ELF-1 (cell line): ENCODE data around the gene KDELR3.
"Not testable (repeated sequence)": the region's sequence is repeated elsewhere in the genome, so short reads cannot be mapped to it uniquely, and the experiment has no call there.

Source experiments
- DNase-seq: peaks from one replicate; pipeline ENCODE4 v3.0.0-alpha.2; 2016; ENCODE audit warnings: low read depth, low spot score

KDELR3 gene

DNA sequence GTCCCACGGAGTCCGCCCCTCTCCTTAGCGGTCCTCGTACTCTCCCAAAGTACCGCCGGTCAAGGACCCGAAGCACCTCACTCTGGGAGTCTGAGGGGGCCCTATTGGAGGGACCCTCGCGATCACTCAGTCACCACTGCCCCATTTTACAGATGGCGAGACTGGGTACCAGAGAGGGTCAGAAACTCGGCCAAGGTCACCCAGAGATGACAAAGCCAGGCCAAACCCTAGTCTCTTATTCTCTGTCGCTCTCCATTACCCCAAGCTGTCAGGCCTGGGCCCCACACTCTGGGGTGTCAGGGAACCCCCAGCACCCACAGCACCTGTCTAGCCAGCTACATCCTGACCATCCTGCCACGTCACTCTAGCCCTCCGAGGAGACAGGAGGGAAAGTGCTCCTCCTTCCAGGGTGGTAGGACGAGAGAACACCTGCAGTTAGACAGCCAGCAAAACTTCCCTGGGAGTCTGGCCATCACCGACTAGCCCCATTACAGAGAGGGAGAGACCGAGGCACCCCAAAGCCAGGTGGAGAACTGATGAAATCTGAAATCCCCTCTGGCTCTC, 11.5 kb upstream of the KDELR3 start:
- DNase-seq, result no peak

- no peak for DNase-seq
Measured at GRCh38 chr22:38456841-38457699, 10.8 kb upstream of the KDELR3 start.

- DNase-seq, result no peak
Measured at GRCh38 chr22:38460426-38460840, 7.5 kb upstream of the KDELR3 start.

- no peak for DNase-seq
Measured at GRCh38 chr22:38461057-38461413, 6.9 kb upstream of the KDELR3 start.

DNA sequence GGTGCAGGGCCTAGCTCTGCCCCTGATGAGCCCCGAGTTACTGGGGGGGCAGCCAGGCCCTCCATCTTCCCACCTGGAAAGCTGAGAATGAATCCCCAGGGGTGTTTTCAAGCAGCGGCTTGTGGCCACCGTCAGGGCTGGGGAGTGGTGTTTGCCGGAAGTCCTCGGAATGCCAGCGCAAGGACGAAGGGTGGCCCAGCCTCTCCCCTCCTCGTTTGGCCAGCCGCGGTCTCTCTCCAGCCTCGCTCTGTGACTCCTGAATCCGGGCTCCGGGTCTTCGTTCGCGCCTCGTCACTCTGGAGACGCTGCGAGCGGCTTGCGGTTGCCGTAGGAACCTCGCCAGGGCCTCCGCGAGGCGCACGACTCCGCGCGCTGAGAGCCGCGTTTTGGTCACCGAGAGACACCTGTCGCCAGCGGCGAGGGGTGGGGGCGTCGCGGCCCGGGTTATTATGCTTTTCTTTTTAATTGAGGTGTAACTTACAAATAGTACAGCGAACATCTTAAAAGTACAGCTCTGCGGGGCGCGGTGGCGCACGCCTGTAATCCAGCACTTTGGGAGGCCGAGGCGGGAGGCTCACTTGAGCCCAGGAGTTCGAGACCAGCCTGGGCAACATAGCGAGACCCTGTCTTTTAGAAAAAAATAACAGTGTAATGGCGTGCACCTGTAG, 6.3 kb upstream of the KDELR3 start:
- DNase-seq, result peak; percentile 95

GRCh38 chr22:38462960-38463784, 4.7 kb upstream of the KDELR3 start:
- peak; percentile 82 for DNase-seq

DNA sequence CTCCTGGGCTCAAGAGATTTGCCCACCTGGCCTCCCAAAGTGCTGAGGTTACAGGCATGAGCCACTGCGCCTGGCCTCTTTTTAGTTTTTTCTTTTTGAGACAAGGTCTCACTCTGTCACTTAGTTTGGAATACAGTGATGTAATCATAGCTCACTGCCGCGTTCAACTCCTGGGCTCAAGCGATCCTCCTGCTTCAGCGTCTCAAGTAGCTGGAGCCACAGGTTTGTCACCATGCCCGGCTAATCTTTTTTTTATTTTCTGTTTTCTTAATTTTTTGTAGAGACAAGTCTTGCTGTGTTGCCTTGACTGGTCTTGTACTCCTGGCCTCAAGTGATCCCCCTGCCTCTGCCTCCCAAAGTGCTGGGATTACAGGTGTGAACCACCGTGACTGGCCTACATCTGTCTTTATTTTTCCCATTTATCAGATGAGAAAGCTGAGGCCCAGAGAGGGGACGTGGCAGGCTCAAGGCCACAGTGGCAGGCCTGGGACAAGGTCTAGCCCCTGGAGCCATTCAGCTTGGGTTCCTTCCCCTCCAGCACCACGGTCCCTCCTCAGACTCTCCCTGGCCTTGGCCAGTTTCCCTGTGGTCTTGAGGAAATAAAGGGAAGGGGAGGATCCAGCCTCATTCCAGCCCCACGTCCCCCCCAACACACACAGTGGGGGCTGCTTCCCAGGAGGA, 2.8 kb upstream of the KDELR3 start:
- no peak for DNase-seq

DNA sequence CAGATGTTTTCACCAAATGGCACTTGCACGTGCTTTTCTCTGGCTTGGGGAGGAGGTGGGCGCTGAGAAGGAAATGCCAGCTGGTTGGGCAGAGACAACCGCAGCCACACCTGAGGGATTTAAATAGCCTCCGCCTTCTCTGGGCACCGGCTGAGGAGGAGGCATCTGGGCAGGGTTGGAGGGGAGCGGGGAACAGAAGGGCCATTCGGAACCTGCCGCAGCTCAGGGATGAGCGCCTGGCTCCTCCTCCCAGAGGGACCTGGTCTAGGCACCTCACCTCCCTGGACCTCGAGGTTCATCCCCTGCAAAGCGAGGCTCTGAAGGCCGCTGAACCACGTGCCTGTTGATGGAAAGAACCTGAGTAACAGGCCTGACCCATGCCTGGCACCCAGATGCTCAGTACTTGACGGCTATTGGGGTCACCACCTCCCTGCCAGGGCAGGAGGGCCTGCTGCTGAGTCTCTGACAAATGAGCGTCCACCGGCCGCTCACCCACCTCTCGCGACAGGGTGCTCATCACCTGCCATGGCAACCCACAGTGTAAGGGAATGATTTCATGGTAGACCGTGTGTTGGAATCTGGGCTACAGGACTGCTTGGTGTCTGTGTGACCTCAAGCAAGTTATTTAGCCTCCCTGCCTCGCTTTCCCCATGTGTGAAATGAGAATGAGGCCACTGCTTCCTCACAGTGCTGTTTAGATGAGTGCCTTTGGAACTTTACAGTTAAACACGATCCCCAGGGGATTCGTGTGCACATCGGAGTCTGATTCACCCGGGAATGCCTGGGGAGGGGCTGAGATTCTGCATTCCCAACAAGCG, 2.0 kb upstream of the KDELR3 start:
- DNase-seq, result no peak

DNA sequence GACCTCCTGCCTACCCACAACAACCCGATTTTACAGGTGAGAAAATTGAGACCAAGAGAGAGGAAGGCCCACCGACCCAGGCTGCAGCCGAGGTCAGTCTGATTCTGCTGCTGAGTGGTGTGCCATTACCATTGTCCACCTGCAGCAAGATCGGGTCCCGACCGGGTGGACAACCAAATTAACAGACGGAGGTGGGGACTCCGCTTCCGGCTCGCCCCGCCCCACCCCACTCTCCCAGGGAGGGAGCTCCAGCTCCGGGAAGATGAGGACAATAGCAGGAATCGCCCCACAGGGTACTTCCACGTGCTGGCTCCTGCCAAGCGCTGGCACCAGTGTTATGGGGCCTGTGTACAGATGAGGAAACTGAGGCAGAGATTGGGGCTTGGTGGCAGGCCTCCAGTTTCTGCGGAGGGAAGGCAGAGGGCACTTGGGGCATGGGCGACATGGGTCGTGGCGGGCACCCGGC, 425 bp upstream of the KDELR3 start:
- DNase-seq, result peak; percentile 32

DNA sequence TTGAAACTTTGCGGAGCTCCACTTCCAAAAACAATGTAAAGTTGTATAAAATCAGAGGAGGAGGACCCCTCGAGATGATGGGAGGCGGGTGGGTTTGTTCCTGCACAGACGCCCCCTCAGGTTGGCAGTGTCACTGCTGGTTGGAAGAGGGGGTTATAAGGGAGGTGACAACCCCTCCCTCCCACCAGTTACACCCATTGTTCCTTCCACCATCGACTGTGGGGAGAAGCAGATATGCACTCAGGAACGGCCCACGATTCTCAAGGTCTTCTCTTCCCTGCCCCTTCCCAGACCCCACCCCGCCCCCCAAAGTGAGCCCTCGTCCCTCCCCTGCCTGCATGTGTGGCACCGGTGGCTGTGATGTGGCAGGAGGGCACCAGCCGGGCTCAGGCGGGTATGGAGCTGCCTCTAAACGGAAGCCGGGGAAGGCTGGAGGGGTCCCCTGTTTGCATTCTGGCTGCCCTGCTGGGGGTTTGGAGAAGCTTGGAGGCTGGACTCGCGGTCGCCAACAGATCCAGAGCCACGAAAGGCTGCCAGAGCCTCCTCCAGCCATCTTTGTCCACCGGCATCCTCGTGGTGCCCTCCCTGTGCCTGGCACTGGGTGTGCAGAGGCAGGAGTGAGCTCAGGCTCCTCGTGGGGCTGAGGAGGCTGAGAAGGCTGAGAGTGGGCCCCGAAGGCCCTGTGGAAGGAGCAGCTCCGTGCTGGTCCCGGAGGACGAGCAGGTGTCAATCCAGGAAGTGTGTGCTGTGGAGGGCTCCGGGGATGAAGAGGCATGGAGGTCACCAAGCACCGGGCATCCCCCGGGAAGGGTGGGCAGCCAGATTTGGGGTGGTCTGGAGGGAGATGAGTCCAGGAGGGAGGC, 778 bp downstream of the KDELR3 start:
- DNase-seq, result no peak

DNA sequence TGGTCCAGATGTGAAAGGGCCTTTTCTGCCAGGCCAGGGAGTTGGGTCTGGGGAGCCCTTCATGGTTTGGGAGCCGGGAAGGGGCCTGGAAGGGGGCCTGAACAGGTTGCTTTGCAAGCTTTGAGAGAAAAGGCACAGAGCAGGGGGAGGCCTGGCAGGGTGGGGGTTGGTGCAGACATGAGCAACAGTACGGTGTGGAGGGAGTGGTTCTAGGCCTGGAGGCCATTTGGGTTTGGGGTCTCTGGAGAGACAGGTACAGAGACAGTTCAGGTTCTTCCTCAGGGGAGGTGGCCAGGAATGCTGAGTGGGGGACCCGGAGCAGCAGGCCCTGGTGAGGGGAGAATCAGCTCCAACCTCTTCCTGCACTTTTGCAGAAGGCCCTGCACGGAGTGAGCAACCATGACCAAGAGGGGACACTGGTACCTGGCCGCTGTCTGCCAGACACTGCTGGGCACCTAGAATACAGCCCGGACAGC, 1.4 kb downstream of the KDELR3 start:
- DNase-seq, result no peak

GRCh38 chr22:38470179-38470578, 2.3 kb downstream of the KDELR3 start:
- DNase-seq, result not testable (repeated sequence)

- no peak for DNase-seq
Measured at GRCh38 chr22:38471237-38471636, 3.3 kb downstream of the KDELR3 start.

DNA sequence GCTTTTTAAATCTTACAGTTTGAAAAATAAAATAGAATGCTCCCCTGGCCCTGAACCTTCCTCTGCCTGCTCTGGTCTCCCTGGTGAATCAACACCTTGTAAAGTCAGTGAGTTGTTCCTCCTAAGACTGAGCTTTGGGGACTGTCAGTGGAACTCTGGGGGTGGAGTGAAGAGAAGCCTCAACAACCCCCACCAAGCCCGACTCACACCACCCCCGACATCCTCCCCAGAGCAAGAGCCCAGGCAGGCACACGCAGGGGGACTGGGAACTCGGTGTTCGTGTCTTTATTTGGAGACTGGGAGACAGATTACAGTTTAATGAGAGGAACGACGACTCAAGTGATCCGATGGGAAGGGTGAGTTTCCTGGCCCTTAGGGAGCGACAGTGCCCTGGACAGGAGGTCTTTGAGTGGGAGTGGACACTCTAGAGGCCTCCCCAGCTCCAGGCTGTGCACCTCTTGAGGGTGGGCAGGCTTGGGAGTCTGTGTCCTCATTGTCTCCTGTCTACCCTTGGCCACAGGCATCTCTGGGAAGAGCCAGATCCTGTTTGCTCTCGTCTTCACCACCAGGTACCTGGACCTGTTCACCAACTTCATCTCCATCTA, 6.2 kb downstream of the KDELR3 start:
- DNase-seq, result no peak

- DNase-seq, result no peak
Measured at GRCh38 chr22:38477585-38477984, 9.7 kb downstream of the KDELR3 start.

DNA sequence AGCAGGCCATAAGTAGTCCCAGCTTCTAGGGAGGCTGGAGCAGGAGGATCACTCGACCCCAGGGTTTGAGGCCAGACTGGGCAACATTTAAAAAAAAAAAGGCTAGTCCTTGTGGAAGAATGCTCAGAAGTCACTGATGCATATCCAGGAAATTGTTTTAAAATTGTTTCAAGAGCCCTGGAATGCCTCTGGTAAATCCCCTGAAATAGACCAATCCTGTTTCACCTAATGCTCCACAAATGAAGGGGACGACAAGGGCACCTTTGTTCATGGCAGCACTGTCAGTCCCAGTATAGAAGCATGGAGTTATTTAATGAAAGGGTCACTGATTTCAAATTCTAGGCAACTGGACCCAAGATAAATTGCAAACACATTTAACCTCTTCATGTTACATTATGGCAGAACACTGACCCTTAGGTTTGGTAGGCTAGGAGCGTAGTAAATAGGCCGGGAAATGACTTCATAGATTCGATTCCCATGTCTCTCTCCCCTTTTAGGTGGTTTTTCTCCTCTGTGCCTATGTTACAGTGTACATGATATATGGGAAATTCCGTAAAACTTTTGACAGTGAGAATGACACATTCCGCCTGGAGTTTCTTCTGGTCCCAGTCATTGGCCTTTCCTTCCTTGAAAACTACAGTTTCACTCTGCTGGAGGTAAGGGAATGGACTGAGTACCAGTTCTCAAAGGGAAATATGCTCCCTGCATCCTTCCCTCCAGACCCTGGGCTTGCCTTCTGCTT, 11.4 kb downstream of the KDELR3 start:
- DNase-seq, result no peak

- DNase-seq, result no peak
Measured at GRCh38 chr22:38481162-38481870, 13.4 kb downstream of the KDELR3 start.
